ENCODE measurements around the gene IDI1.
"Not testable (repeated sequence)": the region's sequence is repeated elsewhere in the genome, so short reads cannot be mapped to it uniquely, and the experiment has no call there.

IDI1 gene

GRCh38 chr10:1063232-1063865, 14.4 kb upstream of the IDI1 start:
- no peak for DNase-seq

DNA sequence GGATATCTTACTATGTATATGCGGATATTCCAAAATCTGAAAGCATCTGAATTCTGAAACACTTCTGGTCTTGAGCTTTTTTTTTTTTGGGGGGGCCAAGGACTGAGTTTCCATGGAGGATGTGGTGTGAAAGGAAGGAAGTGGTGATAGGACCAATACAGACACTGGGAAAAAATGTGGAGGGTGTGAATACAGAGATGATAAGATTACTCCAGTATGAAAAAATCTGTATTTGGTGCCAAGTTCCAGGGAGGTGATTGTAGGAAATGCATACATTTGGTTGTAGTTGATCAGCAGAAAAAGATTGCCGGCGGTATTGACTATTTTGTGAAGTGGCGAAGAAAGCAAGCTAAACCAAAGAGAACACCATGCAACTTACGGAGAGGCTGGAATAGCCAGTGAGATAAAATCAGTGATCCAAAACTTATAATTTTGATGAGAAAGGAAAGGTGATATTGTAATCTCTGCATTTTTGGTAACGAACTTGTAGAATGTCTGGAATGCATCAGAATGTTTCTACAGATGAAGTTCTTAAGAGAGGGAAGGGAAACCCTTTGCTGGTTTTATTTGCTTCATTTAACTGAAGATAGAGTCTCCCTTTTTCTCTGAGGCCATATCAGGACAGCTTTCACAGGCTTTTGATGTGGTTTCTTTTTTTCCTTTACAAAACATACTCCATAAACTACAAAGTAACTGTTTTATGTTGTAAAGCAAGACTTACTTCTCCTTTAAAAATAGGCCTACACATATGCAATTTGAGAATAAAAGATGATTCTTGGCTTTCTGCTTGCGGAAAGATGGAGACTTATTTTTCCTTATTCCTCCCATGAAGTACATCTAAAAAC, 13.2 kb upstream of the IDI1 start:
- DNase-seq, result no peak

DNA sequence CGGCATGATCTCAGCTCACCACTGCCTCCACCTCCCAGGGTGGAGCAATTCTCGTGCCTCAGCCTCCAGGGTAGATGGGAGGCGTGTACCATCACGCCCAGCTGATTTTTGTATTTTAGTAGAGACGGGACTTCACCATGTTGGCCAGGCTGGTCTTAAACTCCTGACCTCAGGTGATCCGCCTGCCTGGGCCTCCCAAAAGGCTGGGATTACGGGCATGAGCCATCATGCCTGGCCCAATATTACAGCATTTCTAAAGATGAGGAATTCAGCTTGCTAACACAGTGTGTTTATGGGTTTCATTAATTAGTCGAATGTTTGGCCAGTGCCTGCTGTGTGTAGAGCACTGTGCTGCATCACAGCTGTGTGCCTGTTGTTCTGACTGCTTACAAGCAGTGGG, 11.0 kb upstream of the IDI1 start:
- peak; percentile 32 for DNase-seq

GRCh38 chr10:1058017-1058416, 9.1 kb upstream of the IDI1 start:
- no peak for DNase-seq

GRCh38 chr10:1057106-1057657, 8.3 kb upstream of the IDI1 start:
- no peak for DNase-seq

DNA sequence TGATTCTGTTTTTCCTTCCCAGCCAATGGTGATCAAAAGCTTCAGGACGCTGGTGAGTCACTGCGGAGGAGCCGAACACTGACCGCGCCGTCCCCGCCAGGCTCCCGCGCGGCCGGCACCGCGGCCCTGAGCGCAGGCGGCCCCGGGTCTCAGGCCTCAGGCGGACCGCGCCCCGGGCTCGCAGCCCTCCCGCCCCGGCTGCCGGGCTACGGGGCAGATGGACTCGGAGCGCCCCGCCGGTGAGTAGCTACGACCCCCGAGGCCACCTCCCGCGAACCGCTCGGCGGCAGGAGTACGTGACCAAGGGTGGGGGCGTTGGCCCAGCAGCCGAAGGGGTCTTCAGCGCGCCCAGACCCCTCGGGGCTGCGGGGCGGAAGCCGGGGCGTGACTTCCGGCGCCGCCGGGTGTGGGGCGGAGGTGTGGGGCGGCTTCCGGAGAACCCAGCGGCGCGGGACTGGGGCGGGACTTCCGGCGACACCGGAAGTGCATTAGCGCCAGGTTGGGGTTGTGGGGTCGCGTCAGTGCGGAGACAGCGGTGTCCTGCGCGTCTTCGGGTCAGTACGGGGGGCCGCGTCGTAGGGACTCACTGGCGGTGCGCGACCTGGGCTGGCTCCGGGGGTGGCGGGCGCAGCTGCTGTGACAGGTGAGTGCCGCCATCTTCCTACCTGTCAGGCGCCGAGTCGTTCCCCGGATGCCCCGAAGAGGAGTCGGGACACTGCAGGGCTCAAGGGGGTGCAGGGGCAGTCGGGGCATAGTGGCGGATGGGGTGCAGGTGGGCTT, 7.6 kb upstream of the IDI1 start, which contains the start of gene WDR37:
TSS of gene WDR37 (plus strand) at position 60 of the 780 bp plus-strand sequence. CDS start 15,771 bp downstream, outside the sequence.
- DNase-seq, result peak; percentile 81

GRCh38 chr10:1054684-1055083, 5.8 kb upstream of the IDI1 start:
- no peak for DNase-seq

GRCh38 chr10:1050554-1050953, 1.6 kb upstream of the IDI1 start:
- peak; percentile 10 for DNase-seq

DNA sequence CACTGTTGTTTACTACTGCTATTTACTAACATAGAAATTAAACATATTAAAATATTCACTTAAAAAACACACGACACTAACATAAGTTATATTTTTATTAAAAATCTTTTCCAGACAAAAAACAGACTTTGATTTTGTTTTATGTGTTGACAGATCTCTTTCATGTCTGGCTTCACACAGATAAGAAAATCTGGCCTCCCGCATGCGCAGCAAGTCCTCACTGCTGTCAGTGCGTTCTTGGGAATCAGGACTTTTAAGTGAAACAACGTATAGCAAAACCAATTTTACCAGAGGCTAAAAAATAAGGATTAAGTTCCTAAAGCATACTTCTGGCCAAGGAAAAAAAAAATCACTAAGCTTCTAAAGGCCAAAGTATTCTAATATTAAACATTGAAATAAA, 1.2 kb upstream of the IDI1 start:
- DNase-seq, result peak; percentile 14

- DNase-seq, result no peak
Measured at GRCh38 chr10:1049425-1049958, 573 bp upstream of the IDI1 start.

DNA sequence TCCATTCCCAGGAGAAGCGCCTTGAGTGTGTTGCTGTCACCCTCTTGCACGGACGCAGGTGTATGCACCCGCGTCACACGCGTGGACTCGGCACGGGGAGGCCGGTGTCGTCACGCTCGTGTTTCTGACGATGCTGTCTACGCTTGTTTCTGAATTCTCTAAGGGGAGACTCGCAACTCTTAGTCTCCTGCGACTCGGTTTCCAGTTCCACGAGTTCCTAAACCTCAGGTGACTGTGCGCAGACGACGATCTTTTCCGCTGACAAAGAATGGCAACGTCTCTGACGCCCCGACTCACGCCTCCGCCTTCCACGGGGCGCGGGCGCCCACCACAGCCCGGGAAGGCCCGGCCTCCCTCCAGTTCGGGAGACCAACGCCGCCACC, 579 bp downstream of the IDI1 start:
- peak; percentile 56 for DNase-seq

DNA sequence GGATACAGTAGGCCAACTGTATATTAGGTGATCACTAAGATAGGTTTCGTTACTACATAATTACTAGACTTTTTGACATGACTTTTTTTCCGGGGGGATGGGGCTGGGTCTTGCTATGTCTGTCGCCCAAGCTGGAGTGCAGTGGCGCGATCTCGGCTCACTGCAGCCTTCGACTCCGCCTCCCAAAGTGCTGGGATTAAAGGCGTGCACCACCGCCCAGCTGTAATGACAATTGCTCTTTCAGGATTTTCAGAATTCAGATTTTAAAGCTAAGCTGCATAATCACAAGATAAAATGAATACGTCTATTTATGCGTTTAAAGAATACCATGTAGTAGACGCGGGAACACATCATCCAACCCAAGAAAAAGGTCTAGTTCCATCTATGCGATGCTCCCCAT, 982 bp downstream of the IDI1 start:
- DNase-seq, result peak; percentile 29

DNA sequence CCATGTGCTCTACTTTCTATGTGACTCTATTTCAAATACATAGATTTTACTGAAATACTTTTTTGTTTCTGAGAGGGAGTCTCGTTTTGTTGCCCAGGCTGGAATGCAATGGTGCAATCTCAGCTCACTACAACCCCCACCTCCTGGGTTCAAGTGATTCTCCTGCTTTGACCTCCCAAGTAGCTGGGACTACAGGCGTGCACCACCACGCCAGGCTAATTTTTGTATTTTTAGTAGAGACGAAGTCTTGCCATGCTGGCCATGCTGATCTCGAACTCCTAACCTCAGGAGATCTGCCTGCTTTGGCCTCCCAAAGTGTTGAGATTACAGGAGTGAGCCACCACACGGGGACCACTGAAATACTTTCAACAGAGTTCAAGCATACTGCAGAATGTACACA, 3.5 kb downstream of the IDI1 start:
- no peak for DNase-seq

GRCh38 chr10:1044964-1045363, 4.0 kb downstream of the IDI1 start:
- no peak for DNase-seq

DNA sequence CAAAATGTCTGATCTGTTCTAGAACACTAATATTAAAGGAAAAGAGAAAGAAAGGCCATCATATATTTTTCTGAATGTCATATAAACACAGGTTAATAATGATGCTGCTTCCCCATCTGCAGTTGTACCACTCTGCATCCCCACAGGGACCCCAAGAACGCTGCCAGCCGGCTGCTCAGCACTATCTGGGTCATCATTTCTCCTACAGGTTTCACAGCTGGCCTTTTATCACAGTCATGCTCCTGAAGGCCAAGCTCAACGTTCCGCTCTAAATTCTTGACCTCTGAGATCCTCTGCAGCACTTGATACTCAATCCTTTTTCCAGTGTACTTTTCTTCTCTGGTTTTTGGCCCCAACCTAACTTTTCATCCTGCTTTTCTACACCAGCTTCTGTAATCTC, 4.8 kb downstream of the IDI1 start:
- DNase-seq, result no peak

- no peak for DNase-seq
Measured at GRCh38 chr10:1043532-1043995, 5.4 kb downstream of the IDI1 start.

DNA sequence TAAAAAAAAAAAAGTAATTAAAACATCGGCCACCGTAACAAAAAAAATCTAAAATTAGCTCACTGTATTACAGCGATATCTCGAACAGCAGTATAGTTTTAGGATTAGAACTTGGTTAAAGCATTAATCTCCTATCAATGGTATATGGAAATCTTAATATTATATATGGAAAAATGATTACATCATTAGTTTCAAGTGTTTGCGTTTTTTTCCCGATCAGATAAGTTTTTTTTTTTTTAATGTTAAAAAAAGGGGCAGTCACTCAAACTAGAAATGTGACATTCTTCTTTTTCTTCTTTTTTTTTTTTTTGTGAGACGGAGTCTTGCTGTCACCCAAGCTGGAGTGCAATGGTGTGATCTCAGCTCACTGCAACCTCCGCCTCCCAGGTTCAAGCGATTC, 7.4 kb downstream of the IDI1 start:
- DNase-seq, result no peak

GRCh38 chr10:1040133-1040532, 8.8 kb downstream of the IDI1 start:
- no peak for DNase-seq

DNA sequence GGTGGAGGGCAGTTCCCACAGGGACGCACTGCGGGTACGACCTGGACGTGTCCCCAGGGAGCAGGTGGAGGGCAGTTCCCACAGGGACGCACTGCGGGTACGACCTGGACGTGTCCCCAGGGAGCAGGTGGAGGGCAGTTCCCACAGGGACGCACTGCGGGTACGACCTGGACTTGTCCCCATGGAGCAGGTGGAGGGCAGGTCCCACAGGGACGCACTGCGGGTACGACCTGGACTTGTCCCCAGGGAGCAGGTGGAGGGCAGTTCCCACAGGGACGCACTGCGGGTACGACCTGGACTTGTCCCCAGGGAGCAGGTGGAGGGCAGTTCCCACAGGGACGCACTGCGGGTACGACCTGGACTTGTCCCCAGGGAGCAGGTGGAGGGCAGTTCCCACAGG, 10.2 kb downstream of the IDI1 start:
- not testable (repeated sequence) for DNase-seq

- DNase-seq, result no peak
Measured at GRCh38 chr10:1037098-1037497, 11.8 kb downstream of the IDI1 start.

DNA sequence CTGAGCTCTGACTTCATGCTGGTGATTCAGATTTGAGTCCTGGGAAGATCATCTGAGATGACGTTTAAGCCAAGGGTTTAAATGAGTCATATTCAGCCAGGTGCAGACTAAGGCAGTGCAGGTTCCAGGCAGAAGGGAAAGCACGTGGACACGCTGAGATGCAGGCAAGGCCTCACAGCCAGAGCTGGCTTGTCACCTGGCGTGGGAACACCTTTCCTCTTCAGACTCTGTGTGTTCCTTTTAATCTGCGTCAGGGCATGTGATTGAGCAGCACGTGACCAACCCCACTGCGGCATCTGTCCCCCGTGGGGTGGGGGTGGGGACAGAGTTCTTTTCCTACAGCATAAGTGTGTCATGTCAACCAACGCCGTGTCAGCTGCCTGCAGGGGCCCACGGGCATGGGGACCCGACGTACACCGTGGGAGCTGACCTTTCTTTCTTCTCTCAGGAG, 12.6 kb downstream of the IDI1 start:
- no peak for DNase-seq

GRCh38 chr10:1035201-1035600, 13.7 kb downstream of the IDI1 start:
- no peak for DNase-seq

GRCh38 chr10:1034758-1035157, 14.2 kb downstream of the IDI1 start:
- no peak for DNase-seq
